A204.1 (cell line): Measurements from ENCODE around the gene CADPS.

ENCODE experiments used
- FAIRE-seq: peaks from 2 replicates; lab custom pipeline; 2012; peaks lifted over from hg19 to GRCh38; lab: Jason Lieb, UNC

Gene CADPS

GRCh38 chr3:62805580-62806277 is 69.5 kb downstream of the CADPS start:
- FAIRE-seq = no peak

- FAIRE-seq = no peak
These were observed 70.1 kb downstream of the CADPS start for GRCh38 chr3:62805106-62805505.

- FAIRE-seq = no peak
These were observed 71.9 kb downstream of the CADPS start for GRCh38 chr3:62803276-62803675.

GRCh38 chr3:62798000-62798399 is 77.2 kb downstream of the CADPS start:
- FAIRE-seq = no peak

GRCh38 chr3:62797132-62797531 is 78.1 kb downstream of the CADPS start:
- FAIRE-seq = no peak

DNA sequence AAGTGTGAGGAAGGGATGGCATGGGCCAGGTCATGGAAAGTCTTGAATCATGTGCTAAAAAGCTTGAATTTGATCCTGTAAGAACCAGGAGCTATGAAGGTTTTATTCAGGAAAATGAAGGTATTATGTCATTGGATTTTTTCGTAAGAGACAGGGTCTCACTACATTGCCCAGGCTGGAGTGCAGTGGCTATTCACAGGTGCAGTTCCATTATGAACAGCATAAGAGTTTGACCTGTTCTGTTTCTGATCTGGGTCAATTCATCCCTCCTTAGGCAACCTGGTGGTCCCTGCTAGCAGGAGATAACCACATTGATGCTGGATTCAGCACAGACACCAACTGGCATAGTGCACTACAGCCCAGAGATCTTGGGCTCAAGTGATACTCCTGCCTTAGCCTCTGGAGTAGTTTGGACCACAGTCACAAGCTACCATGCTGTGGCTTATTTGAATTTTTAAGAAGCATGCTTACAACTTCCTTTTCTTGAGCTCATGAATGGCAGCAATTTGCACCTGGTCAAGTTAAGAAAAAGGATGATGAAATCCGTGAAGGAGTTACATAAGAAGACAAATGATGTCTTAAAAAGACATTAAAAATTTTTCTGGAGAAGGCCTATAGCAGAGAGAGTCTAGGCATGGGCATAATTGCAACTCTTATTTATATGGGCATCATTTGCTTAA is 79.1 kb downstream of the CADPS start:
- FAIRE-seq = no peak

DNA sequence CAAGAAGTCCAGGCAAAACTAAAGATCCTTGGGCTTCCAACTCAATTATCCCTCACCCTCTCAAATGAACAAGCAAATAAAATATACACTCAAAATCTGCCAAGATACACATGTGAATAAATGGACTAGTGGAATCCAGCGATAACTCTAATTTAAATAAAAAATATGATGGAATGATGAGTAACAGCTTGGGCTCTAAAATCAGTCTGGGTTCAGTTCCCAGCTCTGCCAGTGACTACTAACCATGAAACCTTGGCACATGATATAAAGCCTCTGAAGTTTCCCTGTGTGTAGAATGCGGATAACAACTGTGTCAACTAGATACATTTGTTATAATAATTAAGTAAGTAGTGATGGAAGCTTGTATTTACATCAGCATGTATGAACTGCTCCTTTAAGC is 81.3 kb downstream of the CADPS start:
- FAIRE-seq = no peak

GRCh38 chr3:62785384-62785783 is 89.8 kb downstream of the CADPS start:
- no peak for FAIRE-seq

DNA sequence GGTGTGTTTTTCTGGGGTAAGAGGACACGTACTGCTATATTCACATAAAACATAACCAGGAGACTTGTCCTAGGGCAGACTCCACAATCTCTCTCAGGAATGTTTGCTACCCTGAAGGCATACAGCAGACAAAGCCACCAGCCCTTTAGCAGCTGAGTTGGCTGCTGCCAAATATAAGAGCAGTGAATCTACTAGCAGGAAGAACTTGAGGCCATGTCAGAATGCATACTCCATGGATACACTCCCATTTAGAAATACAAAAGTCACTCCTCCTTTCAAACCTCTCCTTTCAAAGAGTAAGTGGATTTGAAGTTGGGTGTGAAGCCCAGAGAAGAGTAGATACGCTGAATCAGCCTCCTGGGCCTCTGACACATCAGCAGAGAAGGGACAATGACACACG is 94.1 kb downstream of the CADPS start:
- no peak for FAIRE-seq

GRCh38 chr3:62777674-62778073 is 97.5 kb downstream of the CADPS start:
- FAIRE-seq = no peak

GRCh38 chr3:62777130-62777529 is 98.1 kb downstream of the CADPS start:
- no peak for FAIRE-seq

DNA sequence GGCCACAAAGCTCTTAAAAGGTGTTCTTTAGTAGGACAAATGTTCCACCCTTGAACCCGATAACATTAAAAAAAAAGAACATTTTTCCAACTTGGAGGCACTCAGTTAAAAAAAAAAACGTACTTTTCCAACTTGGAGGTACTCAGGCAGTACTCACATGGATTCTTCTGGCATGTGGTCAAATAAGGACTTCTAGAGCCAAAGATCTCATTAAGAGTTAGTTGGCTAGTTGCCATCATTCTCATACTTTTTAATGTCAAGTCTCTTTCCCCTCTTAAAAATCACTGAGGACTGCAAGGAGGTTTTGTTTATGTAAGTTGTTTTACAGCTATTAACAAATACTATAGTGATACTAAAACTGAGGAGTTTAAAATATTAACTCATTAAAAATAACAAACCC is 101.0 kb downstream of the CADPS start:
- FAIRE-seq = no peak

DNA sequence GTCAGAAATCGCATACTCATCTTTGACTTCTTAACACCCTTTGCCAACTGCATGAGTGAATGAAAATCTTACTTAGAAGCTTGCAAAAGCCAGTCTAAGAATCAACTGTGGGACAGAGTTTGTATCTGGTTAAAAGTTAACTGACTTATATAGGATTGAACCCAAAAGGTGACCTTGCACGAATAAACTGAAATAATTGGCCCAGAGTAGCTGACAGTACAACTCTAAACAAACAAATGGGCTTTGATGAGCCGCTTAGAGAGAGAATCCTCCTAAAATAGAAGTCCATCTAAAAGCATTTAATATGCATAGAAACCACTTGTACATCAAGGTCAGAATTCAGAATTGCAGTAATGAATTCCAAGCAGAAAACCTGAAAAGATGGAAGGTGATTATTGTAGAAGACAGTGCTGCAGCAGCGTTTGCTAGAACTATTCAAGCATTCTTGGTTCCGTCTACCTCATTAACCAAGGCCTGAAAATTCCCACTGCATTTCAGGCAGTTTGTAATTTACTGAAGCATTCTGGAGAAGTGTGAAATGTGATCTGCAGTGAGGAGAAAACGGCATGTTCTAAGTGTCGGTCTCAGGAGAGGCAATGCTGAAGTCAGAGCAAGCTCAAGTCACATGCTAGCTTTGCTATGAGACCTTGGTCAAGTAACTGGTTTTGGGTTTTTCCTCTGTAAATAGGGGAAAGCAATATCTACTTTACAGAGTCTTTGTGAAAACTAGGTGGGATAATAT is 103.7 kb downstream of the CADPS start:
- no peak for FAIRE-seq

GRCh38 chr3:62768896-62769295 is 106.3 kb downstream of the CADPS start:
- no peak for FAIRE-seq

DNA sequence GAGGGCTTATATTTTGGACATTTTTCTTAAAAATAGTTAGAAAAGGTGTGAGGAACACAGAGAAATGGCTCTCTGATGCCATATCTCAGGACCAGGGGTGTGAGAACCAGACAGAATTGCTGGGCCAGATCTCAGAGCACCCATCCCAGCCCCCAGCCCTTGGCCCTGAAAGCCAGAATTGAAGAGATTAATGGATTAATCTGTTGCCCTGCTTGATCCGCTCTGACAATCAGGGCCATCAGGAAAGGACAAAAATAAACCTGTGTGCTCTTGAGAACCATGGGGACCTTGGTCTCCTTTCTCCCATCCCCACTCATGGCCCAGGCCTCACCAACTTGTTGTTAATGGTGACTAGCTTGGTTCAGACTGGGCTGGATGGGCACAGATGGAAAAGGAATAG is 113.5 kb downstream of the CADPS start:
- FAIRE-seq = no peak

DNA sequence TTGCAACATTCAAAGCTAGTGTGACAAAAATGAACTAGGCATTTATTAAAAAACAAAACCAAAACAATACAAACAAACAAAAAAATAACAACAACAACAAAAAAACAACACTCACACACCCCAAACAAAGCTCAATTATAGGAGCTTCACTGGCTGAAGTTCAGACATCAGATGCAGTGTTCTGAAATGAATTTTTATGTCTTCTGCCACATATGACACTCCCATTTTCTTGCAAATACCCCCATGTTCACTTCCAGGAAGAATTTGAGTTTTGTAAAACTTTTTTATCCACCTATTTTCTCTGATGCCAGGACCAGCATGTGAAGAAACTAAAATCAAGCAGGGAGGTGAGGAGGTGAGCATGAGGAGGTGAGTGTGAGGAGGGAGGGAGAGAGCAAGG is 113.9 kb downstream of the CADPS start:
- FAIRE-seq = no peak

GRCh38 chr3:62758296-62759066 is 116.7 kb downstream of the CADPS start:
- no peak for FAIRE-seq

GRCh38 chr3:62757045-62757444 is 118.2 kb downstream of the CADPS start:
- FAIRE-seq = no peak

DNA sequence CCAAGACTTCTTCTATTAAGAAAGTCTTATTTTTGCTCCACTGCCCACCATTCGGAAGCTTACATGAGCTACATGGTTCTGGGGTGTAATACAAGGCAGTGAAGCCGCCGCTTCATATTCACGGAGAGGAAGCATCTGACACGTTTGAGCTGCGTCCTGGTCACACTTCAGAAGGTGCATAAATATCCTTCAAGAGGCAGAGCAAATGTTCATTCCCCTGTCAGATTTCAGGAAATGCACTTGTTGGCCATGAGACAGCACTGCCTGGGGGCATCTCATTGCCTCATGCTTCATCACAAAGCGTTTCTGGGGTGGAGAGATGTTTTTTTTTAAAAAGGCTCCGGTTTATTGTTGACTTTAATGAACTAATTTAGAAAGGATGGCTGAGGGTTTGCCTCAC is 119.9 kb downstream of the CADPS start:
- FAIRE-seq = no peak

GRCh38 chr3:62749657-62750056 is 125.6 kb downstream of the CADPS start:
- FAIRE-seq = no peak

- no peak for FAIRE-seq
These were observed 126.1 kb downstream of the CADPS start for GRCh38 chr3:62749130-62749529.

- FAIRE-seq = no peak
These were observed 137.8 kb downstream of the CADPS start for GRCh38 chr3:62737449-62737848.

- FAIRE-seq = no peak
These were observed 139.7 kb downstream of the CADPS start for GRCh38 chr3:62735510-62735909.
